ENCODE data around the gene CFAP91.

GRCh38 chr3:119695480-119695879 is 7.3 kb upstream of the CFAP91 start:
- TF ChIP-seq CTCF (conservative IDR thresholded peaks at IDR 0.05; ENCODE audit: low read length): no peak
- TF ChIP-seq EZH2phosphoT487 (IDR thresholded peaks at IDR 0.05; ENCODE audit: borderline replicate concordance, low read depth, low read length): no peak

All from OCI-LY7 (cell line).